HG02571 (cell line): ENCODE data around the gene EXOC4.
"Not testable (repeated sequence)": the region's sequence is repeated elsewhere in the genome, so short reads cannot be mapped to it uniquely, and the experiment has no call there.

Experiments used
- ATAC-seq: cut with Tn5 transposase; IDR thresholded peaks from one replicate; pipeline ENCODE4 v1.9.1; 2021; ENCODE audit warnings: mild to moderate bottlenecking, moderate library complexity; ENCODE audit not compliant: unreplicated experiment

Gene EXOC4

GRCh38 chr7:133957845-133958244 is 705.0 kb downstream of the EXOC4 start:
- no peak for ATAC-seq

GRCh38 chr7:133958822-133959221 is 705.9 kb downstream of the EXOC4 start:
- no peak for ATAC-seq

- ATAC-seq: no peak
These were observed 706.6 kb downstream of the EXOC4 start for GRCh38 chr7:133959505-133959904.

- ATAC-seq: no peak
These were observed 708.8 kb downstream of the EXOC4 start for GRCh38 chr7:133961724-133962123.

GRCh38 chr7:133962646-133963045 is 709.8 kb downstream of the EXOC4 start:
- no peak for ATAC-seq

GRCh38 chr7:133963629-133964028 is 710.8 kb downstream of the EXOC4 start:
- ATAC-seq: no peak

- ATAC-seq: no peak
These were observed 718.7 kb downstream of the EXOC4 start for GRCh38 chr7:133971625-133972024.

- no peak for ATAC-seq
These were observed 720.8 kb downstream of the EXOC4 start for GRCh38 chr7:133973710-133974109.

- ATAC-seq: no peak
These were observed 722.3 kb downstream of the EXOC4 start for GRCh38 chr7:133975130-133975529.

- no peak for ATAC-seq
These were observed 723.3 kb downstream of the EXOC4 start for GRCh38 chr7:133976140-133976539.

- no peak for ATAC-seq
These were observed 724.8 kb downstream of the EXOC4 start for GRCh38 chr7:133977409-133978274.

- no peak for ATAC-seq
These were observed 725.8 kb downstream of the EXOC4 start for GRCh38 chr7:133978502-133979295.

- no peak for ATAC-seq
These were observed 727.9 kb downstream of the EXOC4 start for GRCh38 chr7:133980804-133981203.

- ATAC-seq: no peak
These were observed 731.0 kb downstream of the EXOC4 start for GRCh38 chr7:133983685-133984419.

GRCh38 chr7:133985300-133985699 is 732.4 kb downstream of the EXOC4 start:
- ATAC-seq: no peak

- no peak for ATAC-seq
These were observed 734.7 kb downstream of the EXOC4 start for GRCh38 chr7:133987582-133987981.

GRCh38 chr7:133993547-133993946 is 740.7 kb downstream of the EXOC4 start:
- no peak for ATAC-seq

GRCh38 chr7:133994100-133994499 is 741.2 kb downstream of the EXOC4 start:
- ATAC-seq: not testable (repeated sequence)

- ATAC-seq: no peak
These were observed 744.6 kb downstream of the EXOC4 start for GRCh38 chr7:133997463-133997862.

- ATAC-seq: no peak
These were observed 746.3 kb downstream of the EXOC4 start for GRCh38 chr7:133999178-133999577.

- ATAC-seq: no peak
These were observed 752.1 kb downstream of the EXOC4 start for GRCh38 chr7:134004829-134005505.
